Mesenteric fat pad (tissue), 1 donor: ENCODE measurements around the gene MAT1A. TPM values are rescaled to one million over a fixed set of nuclear protein-coding genes. Genes with fewer than 3 reads are reported as not detected.
"Not testable (repeated sequence)": the region's sequence is repeated elsewhere in the genome, so short reads cannot be mapped to it uniquely, and the experiment has no call there.

Experiments
- DNase-seq: peaks from one replicate; pipeline ENCODE4 v3.0.0-alpha.2; 2020; ENCODE audit warnings: low spot score
- total RNA-seq: library from RNA; stranded (reverse); fragmentation: NEBNext Ultra II Directional; extraction: Animal tissue kit (Norgen Biotek cat#: 25700); gene quantifications from one replicate; pipeline ENCODE4 v1.2.1, GENCODE V29; 2021
- donor health status: DM: yes; HTN: yes; CAD: no.

Gene MAT1A
- total RNA-seq, 1 donor from 2014 or later: 0.13 TPM

GRCh38 chr10:80265740-80266512 is 23.5 kb downstream of the MAT1A start:
- no peak for DNase-seq

- no peak for DNase-seq
These were observed 25.1 kb downstream of the MAT1A start for GRCh38 chr10:80264081-80265056.

- no peak for DNase-seq
These were observed 28.0 kb downstream of the MAT1A start for GRCh38 chr10:80261316-80262030.

GRCh38 chr10:80260295-80261243 is 28.9 kb downstream of the MAT1A start:
- DNase-seq: no peak

GRCh38 chr10:80259405-80259871 is 30.0 kb downstream of the MAT1A start:
- DNase-seq: no peak

- not testable (repeated sequence) for DNase-seq
These were observed 32.7 kb downstream of the MAT1A start for GRCh38 chr10:80256798-80257197.

- DNase-seq: not testable (repeated sequence)
These were observed 34.7 kb downstream of the MAT1A start for GRCh38 chr10:80254726-80255125.

- not testable (repeated sequence) for DNase-seq
These were observed 35.5 kb downstream of the MAT1A start for GRCh38 chr10:80253963-80254271.

GRCh38 chr10:80253266-80253962 is 36.0 kb downstream of the MAT1A start:
- DNase-seq: no peak

GRCh38 chr10:80252296-80252887 is 37.1 kb downstream of the MAT1A start:
- no peak for DNase-seq

GRCh38 chr10:80251703-80252280 is 37.7 kb downstream of the MAT1A start:
- not testable (repeated sequence) for DNase-seq

- DNase-seq: not testable (repeated sequence)
These were observed 39.1 kb downstream of the MAT1A start for GRCh38 chr10:80250399-80250798.

GRCh38 chr10:80249906-80250305 is 39.6 kb downstream of the MAT1A start:
- DNase-seq: not testable (repeated sequence)

GRCh38 chr10:80247611-80248010 is 41.8 kb downstream of the MAT1A start:
- DNase-seq: not testable (repeated sequence)

- DNase-seq: not testable (repeated sequence)
These were observed 45.1 kb downstream of the MAT1A start for GRCh38 chr10:80244371-80244770.

- not testable (repeated sequence) for DNase-seq
These were observed 47.1 kb downstream of the MAT1A start for GRCh38 chr10:80242341-80242740.

GRCh38 chr10:80236457-80236856 is 53.0 kb downstream of the MAT1A start:
- DNase-seq: not testable (repeated sequence)

- DNase-seq: not testable (repeated sequence)
These were observed 54.9 kb downstream of the MAT1A start for GRCh38 chr10:80234331-80235235.
